ENCODE results near the gene ECHS1.

ECHS1 gene

GRCh38 chr10:133373174-133374090, at the start of gene ECHS1:
TSS of gene ECHS1 (minus strand) at chr10:133373354. CDS start at chr10:133373333, 21 bp downstream.
- DNase-seq (ENCODE audit: low read depth): peak; percentile 91
- TF ChIP-seq, protein P1, sequence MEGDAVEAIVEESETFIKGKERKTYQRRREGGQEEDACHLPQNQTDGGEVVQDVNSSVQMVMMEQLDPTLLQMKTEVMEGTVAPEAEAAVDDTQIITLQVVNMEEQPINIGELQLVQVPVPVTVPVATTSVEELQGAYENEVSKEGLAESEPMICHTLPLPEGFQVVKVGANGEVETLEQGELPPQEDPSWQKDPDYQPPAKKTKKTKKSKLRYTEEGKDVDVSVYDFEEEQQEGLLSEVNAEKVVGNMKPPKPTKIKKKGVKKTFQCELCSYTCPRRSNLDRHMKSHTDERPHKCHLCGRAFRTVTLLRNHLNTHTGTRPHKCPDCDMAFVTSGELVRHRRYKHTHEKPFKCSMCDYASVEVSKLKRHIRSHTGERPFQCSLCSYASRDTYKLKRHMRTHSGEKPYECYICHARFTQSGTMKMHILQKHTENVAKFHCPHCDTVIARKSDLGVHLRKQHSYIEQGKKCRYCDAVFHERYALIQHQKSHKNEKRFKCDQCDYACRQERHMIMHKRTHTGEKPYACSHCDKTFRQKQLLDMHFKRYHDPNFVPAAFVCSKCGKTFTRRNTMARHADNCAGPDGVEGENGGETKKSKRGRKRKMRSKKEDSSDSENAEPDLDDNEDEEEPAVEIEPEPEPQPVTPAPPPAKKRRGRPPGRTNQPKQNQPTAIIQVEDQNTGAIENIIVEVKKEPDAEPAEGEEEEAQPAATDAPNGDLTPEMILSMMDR (conservative IDR thresholded peaks at IDR 0.05; ENCODE audit: low read depth, low read length): no peak
- H3K4me3 ChIP-seq (ENCODE audit: low read depth, low read length): peak within 1 kb of the TSS; percentile 92

- TF ChIP-seq, protein P1 (conservative IDR thresholded peaks at IDR 0.05; ENCODE audit: low read depth, low read length): no peak
- DNase-seq (ENCODE audit: low read depth): no peak
- no peak overlapping the region for H3K4me3 ChIP-seq (ENCODE audit: low read depth, low read length)
Measured at GRCh38 chr10:133422223-133422806, 49.2 kb upstream of the ECHS1 start.

DNA sequence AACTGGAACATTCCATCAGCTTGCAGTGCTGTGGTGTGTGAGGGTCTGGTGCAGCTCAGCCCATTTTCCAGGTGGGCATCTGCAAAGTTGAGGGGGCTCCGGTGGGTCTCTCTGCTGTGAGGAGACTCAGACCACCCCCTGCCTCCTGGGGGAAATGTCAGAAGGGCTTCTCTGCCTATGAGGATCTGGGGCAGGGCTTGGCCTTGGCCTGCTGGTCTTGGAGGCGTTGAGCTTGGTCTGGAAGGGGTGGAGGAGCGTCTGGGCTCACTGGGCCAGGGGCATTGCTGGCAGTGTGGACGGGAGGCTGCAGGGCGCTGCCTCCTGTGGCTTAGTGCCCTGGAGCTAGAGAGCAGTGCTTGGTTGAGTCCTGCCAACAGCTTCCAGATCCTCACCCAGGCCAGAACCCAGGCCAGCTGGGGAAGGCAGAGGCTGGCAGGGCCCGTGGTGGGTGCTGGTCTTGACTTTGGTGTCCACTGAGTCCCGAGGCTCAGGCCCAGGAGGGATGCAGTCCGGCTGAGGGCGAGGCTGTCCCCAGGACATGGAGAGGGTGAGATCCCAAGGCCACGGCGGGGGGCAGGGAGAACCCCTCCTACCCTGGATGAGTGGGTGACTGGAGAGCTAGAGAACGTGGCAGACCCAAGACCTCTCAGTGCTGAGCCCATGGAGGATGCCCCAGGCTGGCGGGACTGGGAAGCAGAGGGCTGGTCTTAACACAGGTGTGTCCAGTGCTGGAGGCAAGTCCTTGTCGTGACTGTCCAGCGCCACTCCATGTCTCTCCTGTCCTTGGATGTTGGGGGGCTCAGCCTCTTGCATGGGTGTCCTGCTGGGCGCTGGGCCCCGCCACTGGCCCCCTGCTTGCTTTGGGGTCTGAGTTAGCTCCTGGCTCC, 48.4 kb upstream of the ECHS1 start:
- no peak for DNase-seq (ENCODE audit: low read depth)
- TF ChIP-seq, protein P1 (conservative IDR thresholded peaks at IDR 0.05; ENCODE audit: low read depth, low read length): no peak
- H3K4me3 ChIP-seq (ENCODE audit: low read depth, low read length): no peak overlapping the region

DNA sequence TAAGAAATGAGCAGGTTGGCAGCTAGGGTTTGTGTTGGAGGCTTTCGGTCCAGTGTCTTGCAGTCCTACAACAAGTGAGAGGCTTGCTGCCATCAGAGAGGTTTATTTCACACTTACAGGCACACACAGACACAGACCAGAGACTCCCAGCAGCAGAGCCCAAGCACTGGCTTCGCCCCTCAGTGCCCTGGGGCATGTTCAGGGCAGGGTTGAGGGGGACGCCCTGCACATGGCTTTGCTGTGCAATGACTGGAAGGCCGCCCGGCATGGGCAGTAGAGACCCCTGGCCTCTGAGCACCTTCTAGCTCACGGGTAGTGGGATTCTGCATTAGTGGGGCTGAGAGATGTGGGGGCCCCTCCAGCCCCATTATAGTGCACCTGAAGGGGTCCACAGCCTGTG, 47.4 kb upstream of the ECHS1 start:
- TF ChIP-seq, protein P1 (conservative IDR thresholded peaks at IDR 0.05; ENCODE audit: low read depth, low read length): no peak
- H3K4me3 ChIP-seq (ENCODE audit: low read depth, low read length): no peak overlapping the region
- DNase-seq (ENCODE audit: low read depth): no peak

DNA sequence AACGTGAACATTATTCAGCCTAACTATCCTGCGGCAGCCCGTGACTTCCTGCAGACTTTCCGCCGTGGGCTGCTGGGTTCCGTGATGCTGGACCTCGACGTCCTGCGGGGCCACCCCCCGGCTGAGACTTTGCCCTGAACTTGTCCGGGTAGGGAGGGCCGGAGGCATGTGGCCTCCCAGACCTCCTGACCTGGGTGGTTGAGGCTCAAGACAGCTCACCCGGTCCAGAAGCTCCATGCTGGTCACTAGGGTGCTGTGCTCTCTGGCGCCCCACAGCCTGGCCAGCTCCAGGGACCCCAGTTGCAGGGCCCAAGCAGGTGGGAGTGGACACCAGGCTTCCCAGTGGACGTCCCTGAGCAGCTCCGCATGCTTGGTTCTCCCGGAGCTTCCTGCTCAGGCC, 46.9 kb upstream of the ECHS1 start:
- TF ChIP-seq, protein P1 (conservative IDR thresholded peaks at IDR 0.05; ENCODE audit: low read depth, low read length): no peak
- H3K4me3 ChIP-seq (ENCODE audit: low read depth, low read length): no peak overlapping the region
- no peak for DNase-seq (ENCODE audit: low read depth)

- no peak for DNase-seq (ENCODE audit: low read depth)
- H3K4me3 ChIP-seq (ENCODE audit: low read depth, low read length): no peak overlapping the region
- TF ChIP-seq, protein P1 (conservative IDR thresholded peaks at IDR 0.05; ENCODE audit: low read depth, low read length): no peak
Measured at GRCh38 chr10:133419211-133419950, 46.2 kb upstream of the ECHS1 start.
